SU-DHL-6 (cell line): Measurements from ENCODE around the gene EEF2K.

ENCODE experiments used
- H2AFZ ChIP-seq: fragments of 200-600 bp; sonication (generic); 2 replicates; pipeline ENCODE4 v1.6.1; 2014; ENCODE audit warnings: low read depth, mild to moderate bottlenecking, moderate library complexity, mixed read lengths, antibody characterized with exemption, low read length; ENCODE audit not compliant: severe bottlenecking
- H3F3A ChIP-seq: fragments of 200-600 bp; shearing (Covaris generic); 2 replicates; pipeline ENCODE4 v1.6.0; 2016; ENCODE audit warnings: antibody characterized with exemption, mild to moderate bottlenecking; ENCODE audit not compliant: insufficient read depth
- H3K27ac ChIP-seq: fragments of 200-600 bp; sonication (generic); 2 replicates; pipeline ENCODE4 v1.5.1; 2016; ENCODE audit warnings: low read depth, mild to moderate bottlenecking, low read length, moderate library complexity, mixed read lengths
- H3K27me3 ChIP-seq: fragments of 200-600 bp; sonication (generic), shearing (Covaris generic); 2 replicates; pipeline ENCODE4 v1.6.0; 2014; ENCODE audit warnings: mild to moderate bottlenecking, low read length
- H3K36me3 ChIP-seq: fragments of 200-600 bp; sonication (generic); 2 replicates; pipeline ENCODE4 v1.6.1; 2014; ENCODE audit warnings: mild to moderate bottlenecking, low read length, mixed read lengths
- H3K4me2 ChIP-seq: fragments of 300-600, 200-600 bp; shearing (Covaris generic), sonication (generic); 2 replicates; pipeline ENCODE4 v1.6.0; 2014; ENCODE audit warnings: low read length, low read depth, mild to moderate bottlenecking; ENCODE audit not compliant: poor library complexity, severe bottlenecking
- H3K4me3 ChIP-seq: fragments of 200-600 bp; sonication (generic); 2 replicates; pipeline ENCODE4 v1.5.1; 2014; ENCODE audit warnings: antibody characterized with exemption, low read length, mild to moderate bottlenecking, mixed read lengths; ENCODE audit not compliant: insufficient read depth, poor library complexity, severe bottlenecking
- H3K79me2 ChIP-seq: fragments of 200-600 bp; sonication (generic); 2 replicates; pipeline ENCODE4 v1.6.1; 2014; ENCODE audit warnings: mild to moderate bottlenecking, low read length, moderate library complexity; ENCODE audit not compliant: insufficient read depth
- H3K9ac ChIP-seq: fragments of 200-600 bp; sonication (generic); 2 replicates; pipeline ENCODE4 v1.7.0; 2014; ENCODE audit warnings: mild to moderate bottlenecking, low read length
- H3K9me2 ChIP-seq: fragments of 200-600 bp; sonication (generic); replicated peaks from 2 replicates; pipeline ENCODE4 v1.6.1; 2014; ENCODE audit warnings: low read length; ENCODE audit not compliant: insufficient read depth
- H3K9me3 ChIP-seq: fragments of 200-600 bp; sonication (generic); 2 replicates; pipeline ENCODE4 v1.6.1; 2014; ENCODE audit warnings: low read length, mixed read lengths; ENCODE audit not compliant: insufficient read depth
- H4K20me1 ChIP-seq: fragments of 200-600 bp; sonication (generic); 2 replicates; pipeline ENCODE4 v1.6.1; 2014; ENCODE audit warnings: low read depth, mild to moderate bottlenecking, antibody characterized with exemption, low read length, moderate library complexity, mixed read lengths
- EZH2phosphoT487 ChIP-seq: fragments of 200-600 bp; sonication (generic), shearing (Covaris generic); conservative IDR thresholded peaks from 2 replicates; pipeline ENCODE4 v1.6.1; 2018; ENCODE audit warnings: mild to moderate bottlenecking, antibody characterized with exemption, low read length, moderate library complexity, mixed read lengths
- TF ChIP-seq, protein P1 (sequence below): fragments of 200-600 bp; sonication (generic); IDR thresholded peaks from one replicate; pipeline ENCODE4 v1.5.1; 2017; ENCODE audit warnings: antibody characterized with exemption, mild to moderate bottlenecking, low read length, moderate library complexity; ENCODE audit not compliant: insufficient read depth, poor library complexity, severe bottlenecking

The EEF2K gene

GRCh38 chr16:22191532-22192260 is 14.4 kb upstream of the EEF2K start:
- peak overlapping the region; percentile 66 for H3K4me3 ChIP-seq
- H2AFZ ChIP-seq = peak overlapping the region; percentile 93
- no peak for TF ChIP-seq EZH2phosphoT487
- H3K9me2 ChIP-seq = no peaks in the 10 kb centered on the region
- H3K79me2 ChIP-seq = no peaks in the 10 kb centered on the region
- peak overlapping the region; percentile 93 for H3K4me2 ChIP-seq
- H3K36me3 ChIP-seq = no peaks in the 10 kb centered on the region
- H3K9me3 ChIP-seq = no peaks in the 10 kb centered on the region
- H3K27ac ChIP-seq = peak overlapping the region; percentile 46
- H3K9ac ChIP-seq = peak overlapping the region; percentile 57
- H3K27me3 ChIP-seq = no peaks in the 10 kb centered on the region
- H4K20me1 ChIP-seq = no peaks in the 10 kb centered on the region
- peaks cover 5% of the 10 kb centered on the region; the same call in 1 of the 2 replicates for H3F3A ChIP-seq

DNA sequence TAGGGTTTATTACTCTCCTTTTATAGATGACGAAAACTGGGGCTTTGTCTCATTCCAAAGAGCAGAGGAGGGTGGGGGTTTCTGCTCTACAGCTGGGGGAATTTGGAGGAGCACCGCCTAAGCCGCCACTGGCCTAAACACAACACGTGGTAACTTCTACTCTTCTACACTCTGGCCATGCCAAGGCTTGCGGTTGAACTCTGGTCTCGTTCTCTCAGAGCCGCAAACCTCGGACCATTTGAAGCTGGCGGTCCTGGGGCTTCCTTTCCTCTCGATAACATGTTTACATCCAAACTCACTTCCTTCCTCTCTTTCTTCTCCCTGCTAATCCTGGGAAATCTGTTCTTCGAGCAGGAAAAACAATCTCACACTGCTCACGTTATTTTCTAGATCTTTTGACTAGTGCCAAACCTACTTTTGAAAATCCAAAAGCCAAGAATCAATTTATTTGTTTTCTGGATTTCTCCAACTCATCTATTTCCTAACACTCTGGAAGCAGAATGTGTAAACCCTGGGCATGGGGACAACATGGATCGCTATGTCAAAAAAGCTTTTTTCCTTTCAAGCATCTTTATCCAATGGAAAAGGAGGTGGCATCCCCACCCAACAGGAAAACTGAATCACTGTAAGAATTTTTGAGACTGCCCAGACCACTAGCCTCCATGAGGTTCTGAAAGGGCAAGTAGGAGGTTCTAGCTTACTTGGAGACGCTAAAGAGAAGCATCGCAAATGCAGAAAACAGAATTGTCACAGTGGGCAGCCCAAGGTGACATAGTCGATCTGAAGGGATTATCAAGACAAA is 13.6 kb upstream of the EEF2K start:
- Histone ChIP-seq H4K20me1 (no peaks in the 10 kb centered on the region), H3F3A (peaks cover 5% of the 10 kb centered on the region; the same call in 1 of the 2 replicates), H3K9ac (peak overlapping the region; percentile 57; the same call in 1 of the 2 replicates), H3K36me3 (no peaks in the 10 kb centered on the region), H3K4me3 (peak overlapping the region; percentile 66), H3K9me3 (no peaks in the 10 kb centered on the region), H2AFZ (peak overlapping the region; percentile 93), H3K79me2 (no peaks in the 10 kb centered on the region), H3K4me2 (peak overlapping the region; percentile 93), H3K27ac (no peak overlapping the region), H3K9me2 (no peaks in the 10 kb centered on the region), H3K27me3 (no peaks in the 10 kb centered on the region)
- TF ChIP-seq EZH2phosphoT487 = no peak
- TF ChIP-seq, protein P1, sequence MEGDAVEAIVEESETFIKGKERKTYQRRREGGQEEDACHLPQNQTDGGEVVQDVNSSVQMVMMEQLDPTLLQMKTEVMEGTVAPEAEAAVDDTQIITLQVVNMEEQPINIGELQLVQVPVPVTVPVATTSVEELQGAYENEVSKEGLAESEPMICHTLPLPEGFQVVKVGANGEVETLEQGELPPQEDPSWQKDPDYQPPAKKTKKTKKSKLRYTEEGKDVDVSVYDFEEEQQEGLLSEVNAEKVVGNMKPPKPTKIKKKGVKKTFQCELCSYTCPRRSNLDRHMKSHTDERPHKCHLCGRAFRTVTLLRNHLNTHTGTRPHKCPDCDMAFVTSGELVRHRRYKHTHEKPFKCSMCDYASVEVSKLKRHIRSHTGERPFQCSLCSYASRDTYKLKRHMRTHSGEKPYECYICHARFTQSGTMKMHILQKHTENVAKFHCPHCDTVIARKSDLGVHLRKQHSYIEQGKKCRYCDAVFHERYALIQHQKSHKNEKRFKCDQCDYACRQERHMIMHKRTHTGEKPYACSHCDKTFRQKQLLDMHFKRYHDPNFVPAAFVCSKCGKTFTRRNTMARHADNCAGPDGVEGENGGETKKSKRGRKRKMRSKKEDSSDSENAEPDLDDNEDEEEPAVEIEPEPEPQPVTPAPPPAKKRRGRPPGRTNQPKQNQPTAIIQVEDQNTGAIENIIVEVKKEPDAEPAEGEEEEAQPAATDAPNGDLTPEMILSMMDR = no peak

- Histone ChIP-seq H2AFZ (no peak overlapping the region), H3K4me2 (no peak overlapping the region), H4K20me1 (no peaks in the 10 kb centered on the region), H3K9ac (no peak overlapping the region), H3K27ac (no peak overlapping the region), H3K36me3 (no peaks in the 10 kb centered on the region), H3F3A (peaks cover 8% of the 10 kb centered on the region; the same call in 1 of the 2 replicates), H3K27me3 (no peaks in the 10 kb centered on the region), H3K9me2 (no peaks in the 10 kb centered on the region), H3K9me3 (no peaks in the 10 kb centered on the region), H3K79me2 (no peaks in the 10 kb centered on the region), H3K4me3 (no peak overlapping the region)
- no peak for TF ChIP-seq EZH2phosphoT487
- TF ChIP-seq, protein P1 = no peak
Measured at GRCh38 chr16:22193063-22193411, 13.0 kb upstream of the EEF2K start.
